CD14-positive monocyte (primary cell): ENCODE results near the gene FBN2. TPM values are rescaled to one million over a fixed set of nuclear protein-coding genes. Genes with fewer than 3 reads are reported as not detected.

Experiments
- DNase-seq, 3 donors: peaks; one replicate each; pipeline ENCODE4 v3.0.0-alpha.2; 2011 to 2022
- H2AFZ ChIP-seq: 2 replicates; pipeline ENCODE4 v1.6.0; 2012; ENCODE audit warnings: mild to moderate bottlenecking, low read depth, low read length, inconsistent platforms; ENCODE audit not compliant: insufficient read depth, poor library complexity, severe bottlenecking
- H3K27ac ChIP-seq, 2 donors: 1 replicate in 1 of 2; 2 replicates in 1 of 2; pipeline ENCODE4 v1.5.1; 2012 to 2013; ENCODE audit warnings: low read length in 2 of 2, control low read depth in 1 of 2, inconsistent platforms in 1 of 2, low read depth in 1 of 2, mild to moderate bottlenecking in 1 of 2
- H3K27me3 ChIP-seq, 2 donors: one replicate each; pipeline versions ENCODE4 v1.6.0 to v1.6.1; 2011 to 2013; ENCODE audit warnings: low read length in 2 of 2; ENCODE audit not compliant: control insufficient read depth in 2 of 2, insufficient read depth in 2 of 2
- H3K36me3 ChIP-seq, 2 donors: replicated peaks in 1 of 2; 1 replicate in 1 of 2; 2 replicates in 1 of 2; pipeline versions ENCODE4 v1.5.1 to v1.6.1; 2012 to 2013; ENCODE audit warnings: low read length in 2 of 2, control low read depth in 1 of 2, inconsistent platforms in 1 of 2, mild to moderate bottlenecking in 1 of 2; ENCODE audit not compliant: insufficient read depth in 2 of 2, control insufficient read depth in 1 of 2
- H3K4me1 ChIP-seq, 2 donors: 1 replicate in 1 of 2; 2 replicates in 1 of 2; pipeline versions ENCODE4 v1.5.1 to v1.6.1; 2012 to 2013; ENCODE audit warnings: low read length in 2 of 2, control low read depth in 1 of 2, inconsistent platforms in 1 of 2, mild to moderate bottlenecking in 1 of 2, moderate library complexity in 1 of 2; ENCODE audit not compliant: insufficient read depth in 2 of 2, control insufficient read depth in 1 of 2
- H3K4me2 ChIP-seq: replicated peaks from 2 replicates; pipeline ENCODE3; 2012; ENCODE audit warnings: low read length, moderate library complexity, mild to moderate bottlenecking; ENCODE audit not compliant: poor library complexity, severe bottlenecking; ENCODE audit errors: extremely low read depth
- H3K4me3 ChIP-seq, 3 experiments: fragments of 200-600 bp in 1 of 3; sonication (generic) in 1 of 3; replicated peaks in 1 of 3; 1 replicate in 2 of 3; 2 replicates in 1 of 3; pipeline ENCODE4 v1.5.1; 2011 to 2013; ENCODE audit warnings: low read length in 3 of 3, mild to moderate bottlenecking in 3 of 3, control low read depth in 2 of 3, low read depth in 2 of 3, inconsistent platforms in 1 of 3, moderate library complexity in 1 of 3
- H3K79me2 ChIP-seq: 2 replicates; pipeline ENCODE4 v1.6.0; 2012; ENCODE audit warnings: mild to moderate bottlenecking, control low read depth, inconsistent platforms, low read length, moderate library complexity; ENCODE audit not compliant: insufficient read depth
- H3K9ac ChIP-seq: 2 replicates; pipeline ENCODE4 v1.6.0; 2017; ENCODE audit warnings: low read length, mild to moderate bottlenecking; ENCODE audit not compliant: insufficient read depth, poor library complexity, severe bottlenecking
- H3K9me3 ChIP-seq, 2 donors: replicated peaks in 1 of 2; 1 replicate in 1 of 2; 2 replicates in 1 of 2; pipeline versions ENCODE4 v1.5.1 to v1.6.1; 2012 to 2013; ENCODE audit warnings: low read length in 2 of 2, control low read depth in 1 of 2; ENCODE audit not compliant: control insufficient read depth in 1 of 2, insufficient read depth in 1 of 2
- H4K20me1 ChIP-seq: 2 replicates; pipeline ENCODE4 v1.6.0; 2012; ENCODE audit warnings: mild to moderate bottlenecking, low read length, control low read depth, moderate library complexity; ENCODE audit not compliant: insufficient read depth
- H3K27ac Mint-ChIP-seq, 7 donors: one replicate each; pipeline ENCODE4 v1.8.0; 2020; ENCODE audit warnings: mild to moderate bottlenecking in 7 of 7, mixed read lengths in 7 of 7, moderate library complexity in 6 of 7, inconsistent platforms in 2 of 7
- H3K27me3 Mint-ChIP-seq, 3 donors: one replicate each; pipeline ENCODE4 v1.8.0; 2021 to 2022; ENCODE audit warnings: low read depth in 3 of 3, mild to moderate bottlenecking in 3 of 3, mixed read lengths in 3 of 3, moderate library complexity in 3 of 3, inconsistent platforms in 1 of 3
- H3K36me3 Mint-ChIP-seq, 2 donors: one replicate each; pipeline ENCODE4 v1.8.0; 2020; ENCODE audit warnings: mixed read lengths in 2 of 2, inconsistent platforms in 1 of 2, mild to moderate bottlenecking in 1 of 2
- H3K4me1 Mint-ChIP-seq: one replicate; pipeline ENCODE4 v1.8.0; 2020; ENCODE audit warnings: mild to moderate bottlenecking, mixed read lengths
- H3K4me3 Mint-ChIP-seq, 2 donors: one replicate each; pipeline ENCODE4 v1.8.0; 2020; ENCODE audit warnings: mild to moderate bottlenecking in 2 of 2, mixed read lengths in 2 of 2, moderate library complexity in 1 of 2
- H3K9me3 Mint-ChIP-seq, 7 donors: one replicate each; pipeline ENCODE4 v1.8.0; 2020 to 2022; ENCODE audit warnings: mixed read lengths in 7 of 7, mild to moderate bottlenecking in 6 of 7, moderate library complexity in 6 of 7, inconsistent platforms in 2 of 7
- WGBS: methylation state at CpG from one replicate; pipeline ENCODE4 v1.1.5; 2013; ENCODE audit warnings: missing lambda C conversion rate; ENCODE audit not compliant: insufficient coverage; 5-methylcytosine and 5-hydroxymethylcytosine counted together
- intact Hi-C, 2 donors: fragments of 100-400 bp; cut with micrococcal nuclease; formaldehyde crosslinking; loops; one replicate each; pipeline versions ENCODE4 v1.15.0 to v1.15.1; 2023
- polyA plus RNA-seq, 3 donors: library from polyadenylated mRNA; depleted of rRNA in 1 of 3; unstranded in 2 of 3; stranded (reverse) in 1 of 3; fragments of 300-500 nt in 2 of 3; fragments of >200 nt in 1 of 3; fragmentation: Illumina TruSeq in 2 of 3; gene quantifications; 1 replicate in 2 of 3; 2 replicates in 1 of 3; pipeline ENCODE4 v1.2.3, GENCODE V29; 2012 to 2021
- TF ChIP-seq, protein P1 (sequence below): fragments of 200-600 bp; IDR thresholded peaks from one replicate; pipeline ENCODE4 v1.8.0; 2022; ENCODE audit warnings: antibody characterized with exemption, mild to moderate bottlenecking

Gene FBN2
- polyA plus RNA-seq, 3 donors: 0.85 to 19.3 (median 4.2) TPM

DNA sequence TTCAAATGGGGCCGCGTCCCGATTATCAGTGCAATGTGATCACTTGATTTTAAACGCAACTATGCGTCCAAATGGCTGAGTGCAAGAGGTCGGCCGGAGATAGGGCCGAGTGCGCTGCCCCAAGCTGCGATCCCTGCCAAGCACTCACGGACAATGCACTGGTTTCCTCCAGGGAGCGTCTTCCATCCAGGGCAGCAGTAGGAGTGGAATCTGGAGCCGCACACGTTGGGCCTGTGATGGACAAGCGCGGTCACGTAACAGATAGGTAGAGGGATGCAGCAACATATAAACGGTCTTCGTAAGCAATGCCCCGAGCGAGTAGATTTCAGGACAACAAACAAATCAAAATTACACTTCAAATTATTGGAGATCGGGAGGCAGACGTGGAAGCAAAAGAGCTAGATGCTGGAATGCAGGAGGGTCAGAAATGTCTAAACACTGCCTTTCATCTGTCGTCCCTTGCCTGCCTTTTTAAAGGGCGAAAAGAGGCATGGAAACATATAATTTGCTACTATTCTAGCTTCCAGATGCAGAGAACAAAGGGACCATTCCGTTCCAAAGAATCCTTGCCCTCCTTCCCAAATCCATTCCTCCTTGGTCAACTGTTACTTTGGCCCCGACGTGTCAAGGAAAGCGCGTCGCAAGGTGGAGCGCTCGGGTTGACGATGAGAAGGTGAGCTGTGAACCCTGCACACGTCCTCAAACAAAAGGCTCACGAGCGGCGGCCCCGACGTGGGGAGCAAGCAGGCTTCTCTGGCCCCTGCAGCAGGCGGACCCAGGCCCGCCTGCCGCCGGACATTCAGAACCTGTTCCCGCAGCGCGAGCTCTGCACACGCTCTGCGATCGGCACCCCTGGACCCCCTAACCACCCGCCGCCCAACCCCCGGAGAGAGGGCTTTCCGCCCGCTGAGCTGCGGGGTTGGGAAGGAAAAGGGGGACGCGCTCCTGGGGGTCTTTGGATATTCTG is 1.5 kb downstream of the FBN2 start:
- H3K4me2 ChIP-seq: peak overlapping the region; percentile 99
- peak overlapping the region; percentile 76 for H3K9ac ChIP-seq
- intact Hi-C loops: no loop called here
- H3K9me3 ChIP-seq: no peaks in the 10 kb centered on the region
- peaks cover 40% of the 10 kb centered on the region for H3K79me2 ChIP-seq
- H3K27me3 ChIP-seq: peaks cover 0 to 12% of the 10 kb centered on the region in 2 donors
- TF ChIP-seq, protein P1, sequence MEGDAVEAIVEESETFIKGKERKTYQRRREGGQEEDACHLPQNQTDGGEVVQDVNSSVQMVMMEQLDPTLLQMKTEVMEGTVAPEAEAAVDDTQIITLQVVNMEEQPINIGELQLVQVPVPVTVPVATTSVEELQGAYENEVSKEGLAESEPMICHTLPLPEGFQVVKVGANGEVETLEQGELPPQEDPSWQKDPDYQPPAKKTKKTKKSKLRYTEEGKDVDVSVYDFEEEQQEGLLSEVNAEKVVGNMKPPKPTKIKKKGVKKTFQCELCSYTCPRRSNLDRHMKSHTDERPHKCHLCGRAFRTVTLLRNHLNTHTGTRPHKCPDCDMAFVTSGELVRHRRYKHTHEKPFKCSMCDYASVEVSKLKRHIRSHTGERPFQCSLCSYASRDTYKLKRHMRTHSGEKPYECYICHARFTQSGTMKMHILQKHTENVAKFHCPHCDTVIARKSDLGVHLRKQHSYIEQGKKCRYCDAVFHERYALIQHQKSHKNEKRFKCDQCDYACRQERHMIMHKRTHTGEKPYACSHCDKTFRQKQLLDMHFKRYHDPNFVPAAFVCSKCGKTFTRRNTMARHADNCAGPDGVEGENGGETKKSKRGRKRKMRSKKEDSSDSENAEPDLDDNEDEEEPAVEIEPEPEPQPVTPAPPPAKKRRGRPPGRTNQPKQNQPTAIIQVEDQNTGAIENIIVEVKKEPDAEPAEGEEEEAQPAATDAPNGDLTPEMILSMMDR: no peak
- WGBS: 69% methylated on average over 38 of the region's 58 CpGs
- peaks cover 18 to 37% of the 10 kb centered on the region in 2 donors for H3K4me1 ChIP-seq
- H3K4me3 ChIP-seq: peak overlapping the region; percentile 62 to 95 (median 80)
- peak overlapping the region; percentile 96 for H2AFZ ChIP-seq
- peaks cover 45% of the 10 kb centered on the region for H4K20me1 ChIP-seq
- peak overlapping the region in 2 of 7 donors; percentile 25 to 92 for H3K27ac Mint-ChIP-seq
- no peak for DNase-seq
- H3K36me3 Mint-ChIP-seq: peaks cover 15 to 25% of the 10 kb centered on the region in 2 donors
- peaks cover 5 to 18% of the 10 kb centered on the region in 2 donors for H3K36me3 ChIP-seq
- peaks cover 14 to 43% (median 16%) of the 10 kb centered on the region in 3 donors for H3K27me3 Mint-ChIP-seq
- H3K27ac ChIP-seq: peak overlapping the region; percentile 27 to 76
- H3K9me3 Mint-ChIP-seq: peaks cover 0 to 11% (median 0%) of the 10 kb centered on the region in 7 donors
- peaks cover 24% of the 10 kb centered on the region for H3K4me1 Mint-ChIP-seq
- peak overlapping the region; percentile 94 to 96 for H3K4me3 Mint-ChIP-seq

DNA sequence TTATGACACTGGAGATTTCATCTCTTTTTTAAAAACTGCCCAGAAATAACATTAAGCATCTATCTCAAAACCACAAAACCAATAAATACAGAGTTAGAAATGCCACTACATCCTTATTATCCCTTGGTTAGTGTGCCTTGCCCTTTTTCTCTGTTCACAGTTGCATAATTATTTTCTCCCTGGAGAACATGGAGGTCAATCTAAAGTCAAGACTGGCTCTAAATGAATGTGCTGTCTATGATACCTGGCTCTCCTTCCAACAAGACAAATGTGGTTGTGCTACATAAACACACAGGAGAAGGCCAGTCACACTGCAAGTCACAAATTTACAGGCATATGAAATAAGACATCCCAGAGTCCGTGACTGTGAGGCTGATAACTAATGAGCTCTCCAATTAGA is 2.8 kb downstream of the FBN2 start:
- no peak overlapping the region for H3K9ac ChIP-seq
- H3K9me3 ChIP-seq: no peaks in the 10 kb centered on the region
- Mint-ChIP-seq H3K9me3 (peaks cover 0 to 9% (median 0%) of the 10 kb centered on the region in 7 donors), H3K4me1 (peaks cover 24% of the 10 kb centered on the region), H3K36me3 (peaks cover 19 to 28% of the 10 kb centered on the region in 2 donors), H3K4me3 (no peak overlapping the region), H3K27ac (no peak overlapping the region), H3K27me3 (peaks cover 12 to 39% (median 16%) of the 10 kb centered on the region in 3 donors)
- DNase-seq: no peak
- H3K4me2 ChIP-seq: no peak overlapping the region
- peaks cover 5 to 23% of the 10 kb centered on the region in 2 donors for H3K36me3 ChIP-seq
- peaks cover 40% of the 10 kb centered on the region for H3K79me2 ChIP-seq
- H3K27ac ChIP-seq: no peak overlapping the region
- intact Hi-C loops: no loop called here
- peaks cover 45% of the 10 kb centered on the region for H4K20me1 ChIP-seq
- H3K4me3 ChIP-seq: no peak overlapping the region
- no CpG with 5 or more reads among the region's 1 CpG for WGBS
- H2AFZ ChIP-seq: no peak overlapping the region
- peaks cover 18 to 37% of the 10 kb centered on the region in 2 donors for H3K4me1 ChIP-seq
- peaks cover 0 to 5% of the 10 kb centered on the region in 2 donors for H3K27me3 ChIP-seq
- TF ChIP-seq, protein P1: no peak
